ENCODE data around the gene ELP2.
A peak's percentile ranks its signal among the peaks of the same experiment; 100 is the strongest.

The ELP2 gene

GRCh38 chr18:36130883-36131653, 1.4 kb downstream of the ELP2 start:
- H3K4me3 ChIP-seq (ENCODE audit: low read length), result peak overlapping the region; percentile 99
- TF ChIP-seq, protein P1, sequence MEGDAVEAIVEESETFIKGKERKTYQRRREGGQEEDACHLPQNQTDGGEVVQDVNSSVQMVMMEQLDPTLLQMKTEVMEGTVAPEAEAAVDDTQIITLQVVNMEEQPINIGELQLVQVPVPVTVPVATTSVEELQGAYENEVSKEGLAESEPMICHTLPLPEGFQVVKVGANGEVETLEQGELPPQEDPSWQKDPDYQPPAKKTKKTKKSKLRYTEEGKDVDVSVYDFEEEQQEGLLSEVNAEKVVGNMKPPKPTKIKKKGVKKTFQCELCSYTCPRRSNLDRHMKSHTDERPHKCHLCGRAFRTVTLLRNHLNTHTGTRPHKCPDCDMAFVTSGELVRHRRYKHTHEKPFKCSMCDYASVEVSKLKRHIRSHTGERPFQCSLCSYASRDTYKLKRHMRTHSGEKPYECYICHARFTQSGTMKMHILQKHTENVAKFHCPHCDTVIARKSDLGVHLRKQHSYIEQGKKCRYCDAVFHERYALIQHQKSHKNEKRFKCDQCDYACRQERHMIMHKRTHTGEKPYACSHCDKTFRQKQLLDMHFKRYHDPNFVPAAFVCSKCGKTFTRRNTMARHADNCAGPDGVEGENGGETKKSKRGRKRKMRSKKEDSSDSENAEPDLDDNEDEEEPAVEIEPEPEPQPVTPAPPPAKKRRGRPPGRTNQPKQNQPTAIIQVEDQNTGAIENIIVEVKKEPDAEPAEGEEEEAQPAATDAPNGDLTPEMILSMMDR (conservative IDR thresholded peaks at IDR 0.05; ENCODE audit: low read depth, low read length), result no peak
- DNase-seq (ENCODE audit: low read depth), result no peak

DNA sequence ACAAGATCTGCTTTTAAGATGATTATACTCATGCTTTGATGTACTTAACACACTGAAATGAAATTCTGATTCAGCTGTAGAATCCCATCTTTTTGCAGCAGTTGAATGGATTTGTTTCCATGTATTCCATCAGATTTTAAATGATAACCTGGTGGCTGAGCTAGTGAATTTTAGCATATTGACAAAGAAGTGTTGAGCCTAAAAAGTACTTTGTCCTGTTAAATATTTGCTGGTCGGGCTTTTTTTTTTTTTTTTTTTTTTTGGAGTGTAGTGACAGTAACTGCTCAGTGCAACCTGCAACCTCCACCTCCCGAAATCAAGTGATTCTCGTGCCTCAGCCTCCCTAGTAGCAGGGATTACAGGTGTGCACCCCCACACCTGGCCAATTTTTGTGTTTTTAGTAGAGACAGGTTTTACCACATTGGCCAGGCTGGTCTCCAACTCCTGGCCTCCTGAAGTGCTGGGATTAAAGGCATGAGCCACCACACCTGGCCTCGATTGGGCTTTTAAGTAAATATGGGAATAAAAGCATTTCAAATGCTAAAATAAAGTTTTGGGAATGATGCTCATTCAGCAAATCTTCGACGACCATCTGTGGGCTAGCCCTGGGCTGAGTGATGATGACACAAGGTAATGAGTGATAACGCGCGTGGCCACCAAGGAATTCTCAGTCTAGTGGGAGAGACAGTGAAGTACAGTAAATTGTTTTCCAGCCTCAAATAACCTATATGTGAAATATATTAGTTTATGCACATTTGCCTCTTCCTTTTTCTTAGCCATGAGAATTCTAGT, 2.2 kb downstream of the ELP2 start:
- TF ChIP-seq, protein P1 (conservative IDR thresholded peaks at IDR 0.05; ENCODE audit: low read depth, low read length), result no peak
- no peak overlapping the region for H3K4me3 ChIP-seq (ENCODE audit: low read length)
- DNase-seq (ENCODE audit: low read depth), result no peak

GRCh38 chr18:36132756-36133155, 3.1 kb downstream of the ELP2 start:
- H3K4me3 ChIP-seq (ENCODE audit: low read length), result no peak overlapping the region
- DNase-seq (ENCODE audit: low read depth), result no peak
- TF ChIP-seq, protein P1 (conservative IDR thresholded peaks at IDR 0.05; ENCODE audit: low read depth, low read length), result no peak

GRCh38 chr18:36135264-36135663, 5.6 kb downstream of the ELP2 start:
- TF ChIP-seq, protein P1 (conservative IDR thresholded peaks at IDR 0.05; ENCODE audit: low read depth, low read length), result no peak
- no peak for DNase-seq (ENCODE audit: low read depth)
- no peak overlapping the region for H3K4me3 ChIP-seq (ENCODE audit: low read length)

GRCh38 chr18:36139245-36139644, 9.5 kb downstream of the ELP2 start:
- TF ChIP-seq, protein P1 (conservative IDR thresholded peaks at IDR 0.05; ENCODE audit: low read depth, low read length), result no peak
- no peak for DNase-seq (ENCODE audit: low read depth)
- H3K4me3 ChIP-seq (ENCODE audit: low read length), result no peak overlapping the region

DNA sequence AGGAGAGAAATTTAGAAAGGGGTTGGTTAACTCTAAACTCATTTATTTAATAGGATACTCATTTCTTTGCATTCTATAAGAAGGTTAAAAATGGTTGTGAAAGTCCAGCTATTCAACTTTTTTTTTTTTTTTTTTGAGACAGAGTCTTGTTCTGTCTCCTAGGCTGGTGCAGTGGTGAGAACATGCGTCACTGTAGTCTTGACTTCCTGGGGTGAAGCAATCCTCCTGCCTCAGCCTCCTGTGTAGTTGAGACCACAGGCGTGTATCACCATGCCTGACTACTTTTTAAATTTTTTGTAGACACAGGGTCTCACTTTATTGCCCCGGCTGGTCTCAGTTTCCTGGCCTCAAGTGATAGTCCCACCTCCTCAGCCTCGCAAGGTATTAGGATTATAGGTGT, 11.9 kb downstream of the ELP2 start:
- TF ChIP-seq, protein P1 (conservative IDR thresholded peaks at IDR 0.05; ENCODE audit: low read depth, low read length), result no peak
- no peak for DNase-seq (ENCODE audit: low read depth)
- H3K4me3 ChIP-seq (ENCODE audit: low read length), result no peak overlapping the region

Data from retinal pigment epithelial cell (primary cell).